ENCODE data around the gene SPATS2L. TPM values are rescaled to one million over a fixed set of nuclear protein-coding genes. Genes with fewer than 3 reads are reported as not detected.

Gene SPATS2L
- total RNA-seq, 4 donors from 2014 or later, result 60.7 to 81.3 (median 61.3) TPM

DNA sequence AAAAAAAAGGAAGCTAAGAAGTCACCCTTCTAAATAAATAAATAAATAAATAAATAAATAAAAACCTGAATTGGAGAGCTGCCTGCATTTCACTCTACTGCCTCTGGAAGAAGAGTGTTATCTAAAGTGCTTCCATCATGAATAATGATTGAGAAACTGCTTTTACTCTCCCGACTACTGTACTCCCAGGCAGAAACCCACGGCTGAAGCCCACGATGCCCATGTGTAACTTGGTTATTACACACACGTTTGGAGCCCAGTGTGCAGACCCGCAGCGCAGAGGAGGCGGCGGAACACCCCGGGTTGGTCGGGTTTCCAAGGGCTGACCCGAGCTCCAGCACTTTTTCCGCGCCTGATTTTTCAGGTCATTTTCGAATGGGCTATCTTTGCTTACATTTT is 697 bp upstream of the SPATS2L start:
- WGBS, 2 donors, result 0 to 2% methylated on average over 14 of the region's 14 CpGs
- H3K4me3 ChIP-seq (ENCODE audit: low read depth, poor library complexity, severe bottlenecking), result peak overlapping the region; percentile 97
- DNase-seq (ENCODE audit: low spot score in 2 of 2), result peak in 1 of 2 donors; percentile 89
- intact Hi-C loops (cut with DNase I; ENCODE audit: low total_unique reads), result no loop called here
- TF ChIP-seq POLR2A (IDR thresholded peaks at IDR 0.05) (no peak), CTCF (IDR thresholded peaks at IDR 0.05) (no peak)

DNA sequence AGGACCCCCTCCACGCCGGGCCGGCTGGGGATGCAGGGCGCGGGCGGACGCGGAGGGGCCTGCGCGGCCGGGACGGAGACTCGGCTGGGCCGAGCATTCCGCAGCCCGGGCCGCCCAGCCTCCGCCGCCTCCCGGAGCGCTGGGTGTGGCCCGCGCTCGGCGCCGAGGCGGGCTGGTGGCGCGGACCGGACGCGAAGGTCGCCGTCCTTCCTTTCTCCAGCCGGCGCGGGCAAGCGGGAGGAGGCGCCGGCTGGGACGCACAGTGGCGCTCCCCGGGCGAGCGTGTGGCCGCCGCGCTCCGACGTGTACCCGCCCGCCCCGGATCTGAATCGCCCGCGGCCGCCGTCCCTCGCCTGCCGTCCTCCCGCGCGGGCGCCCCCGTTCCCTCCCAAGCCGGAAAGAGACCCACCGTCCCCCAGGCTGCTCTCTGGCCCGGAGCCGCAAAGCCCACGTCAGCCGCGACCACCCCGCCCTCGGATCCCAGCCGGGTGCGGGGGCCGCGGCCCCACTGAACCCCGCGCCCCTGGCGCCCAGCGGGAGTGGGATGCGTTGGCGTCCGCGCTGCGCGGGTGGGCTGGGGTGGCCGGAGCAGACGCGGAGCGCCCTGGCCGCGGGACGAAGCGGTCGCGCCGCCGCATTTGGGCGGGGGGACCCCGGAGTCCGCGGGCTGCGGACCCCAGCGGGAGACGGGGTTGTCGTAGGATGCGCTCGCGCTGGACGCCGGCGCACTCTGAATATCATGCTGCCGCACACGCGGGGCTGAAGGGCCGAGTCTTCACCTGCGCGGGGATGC is 634 bp downstream of the SPATS2L start:
- H3K4me3 ChIP-seq (ENCODE audit: low read depth, poor library complexity, severe bottlenecking), result peak overlapping the region; percentile 97
- TF ChIP-seq POLR2A (IDR thresholded peaks at IDR 0.05), result no peak
- no peak for TF ChIP-seq CTCF (IDR thresholded peaks at IDR 0.05)
- intact Hi-C loops (cut with DNase I; ENCODE audit: low total_unique reads), result no loop called here
- peak in 1 of 2 donors; percentile 87 for DNase-seq (ENCODE audit: low spot score in 2 of 2)
- WGBS, 2 donors, result 0 to 1% methylated on average over 11 to 45 of the region's 120 CpGs

DNA sequence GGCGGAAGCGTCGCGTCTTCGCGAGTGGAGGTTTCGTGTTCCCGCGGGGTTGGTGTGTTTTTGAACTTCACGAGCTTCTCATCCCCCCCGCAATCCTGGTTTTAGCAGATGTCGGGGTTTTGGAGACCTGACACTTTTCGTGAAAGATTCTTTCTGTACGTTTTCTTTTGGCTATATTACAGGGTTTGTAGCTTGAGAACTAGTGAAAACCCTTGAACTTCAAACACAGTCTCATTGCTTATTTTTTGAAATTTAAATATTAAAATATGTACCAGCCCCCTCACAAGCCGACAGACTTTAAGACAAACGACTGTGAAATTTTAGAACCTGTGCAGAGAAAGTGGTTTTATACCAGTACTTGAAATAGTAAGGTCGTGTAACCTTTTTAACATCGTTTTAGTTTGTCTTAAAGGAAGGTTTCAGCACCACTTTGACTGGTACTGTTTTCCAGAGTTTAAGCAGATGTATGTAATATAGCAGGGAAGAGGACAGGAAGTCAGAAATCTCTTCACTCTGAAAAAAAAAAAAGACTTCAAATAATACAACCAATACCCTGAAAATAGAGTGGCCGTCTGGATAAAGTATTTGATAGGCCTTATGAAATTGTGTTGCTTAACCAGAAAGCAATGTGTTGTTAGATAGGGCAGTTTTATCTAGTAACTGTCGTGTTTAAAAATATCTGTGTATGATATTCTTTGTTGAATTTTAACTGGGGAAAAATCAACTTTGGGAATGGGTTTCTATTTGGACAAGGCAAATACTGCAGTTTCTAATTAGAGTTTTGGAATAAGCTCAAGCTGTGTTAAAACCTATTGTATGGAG is 1.4 kb downstream of the SPATS2L start:
- peak overlapping the region; percentile 97 for H3K4me3 ChIP-seq (ENCODE audit: low read depth, poor library complexity, severe bottlenecking)
- intact Hi-C loops (cut with DNase I; ENCODE audit: low total_unique reads), result no loop called here
- TF ChIP-seq POLR2A (IDR thresholded peaks at IDR 0.05) (no peak), CTCF (IDR thresholded peaks at IDR 0.05) (no peak)
- 3 to 4% methylated on average over 20 of the region's 20 CpGs for WGBS, 2 donors
- DNase-seq (ENCODE audit: low spot score in 2 of 2), result no peak

GRCh38 chr2:200308546-200309295 is 2.2 kb downstream of the SPATS2L start:
- WGBS, 2 donors, result 49 to 59% methylated on average over 5 of the region's 5 CpGs
- TF ChIP-seq CTCF (IDR thresholded peaks at IDR 0.05) (no peak), POLR2A (IDR thresholded peaks at IDR 0.05) (no peak)
- DNase-seq (ENCODE audit: low spot score in 2 of 2), result no peak
- H3K4me3 ChIP-seq (ENCODE audit: low read depth, poor library complexity, severe bottlenecking), result no peak overlapping the region
- intact Hi-C loops (cut with DNase I; ENCODE audit: low total_unique reads), result no loop called here

DNA sequence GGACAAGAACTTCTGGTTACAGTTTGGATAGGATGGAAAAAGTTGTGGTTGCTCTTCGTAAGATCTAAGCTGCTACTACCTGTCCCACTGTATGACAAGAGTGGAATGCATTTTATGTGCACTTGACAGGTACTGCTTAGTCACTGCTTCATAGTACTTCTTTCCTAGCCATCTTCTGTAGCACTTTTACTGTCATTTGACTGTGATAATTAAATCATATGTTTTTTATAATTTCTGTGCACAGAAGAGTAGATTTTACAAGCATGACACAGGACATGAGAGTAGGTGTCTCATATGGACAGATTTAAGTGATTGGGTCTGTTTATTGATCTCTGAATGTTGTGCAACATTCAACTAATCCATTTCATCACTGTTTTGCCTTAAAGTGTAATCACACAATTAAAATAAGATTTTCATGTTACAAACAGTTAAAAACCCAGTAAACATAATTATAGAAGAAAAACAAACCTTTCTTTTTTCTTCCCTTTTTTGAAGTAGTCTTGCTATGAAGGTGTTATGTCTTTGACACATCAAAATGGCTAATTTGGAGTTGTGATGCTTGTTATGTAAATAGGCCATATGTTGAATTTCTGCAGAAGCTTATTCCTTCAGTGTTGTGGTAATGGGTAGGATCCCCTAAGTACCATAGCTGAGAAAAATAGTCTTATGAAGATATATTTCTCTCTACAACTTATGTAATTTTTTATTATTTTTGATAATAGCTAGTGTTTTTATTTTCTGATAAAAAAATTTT is 3.0 kb downstream of the SPATS2L start:
- TF ChIP-seq CTCF (IDR thresholded peaks at IDR 0.05) (no peak), POLR2A (IDR thresholded peaks at IDR 0.05) (no peak)
- no peak for DNase-seq (ENCODE audit: low spot score in 2 of 2)
- 88 to 91% methylated on average over 1 of the region's 1 CpG for WGBS, 2 donors
- H3K4me3 ChIP-seq (ENCODE audit: low read depth, poor library complexity, severe bottlenecking), result no peak overlapping the region
- intact Hi-C loops (cut with DNase I; ENCODE audit: low total_unique reads), result no loop called here

Measured in lower leg skin (tissue), 4 donors.